Neural cell (in vitro differentiated cells): ENCODE results near the gene RNF145. TPM values are rescaled to one million over a fixed set of nuclear protein-coding genes. Genes with fewer than 3 reads are reported as not detected.

Source experiments
- H2AFZ ChIP-seq: fragments of 200-600, 300-800 bp; sonication (generic), shearing (Covaris generic); 2 replicates; pipeline ENCODE4 v1.6.0; 2014; ENCODE audit warnings: low read depth, mild to moderate bottlenecking, antibody characterized with exemption, low read length, moderate library complexity
- H3F3A ChIP-seq: fragments of 200-600 bp; shearing (Covaris generic); 2 replicates; pipeline ENCODE4 v1.6.1; 2016; ENCODE audit warnings: mild to moderate bottlenecking, moderate library complexity, mixed read lengths, antibody characterized with exemption, low read length; ENCODE audit not compliant: insufficient read depth, poor library complexity, severe bottlenecking
- H3K27ac ChIP-seq: fragments of 200-600, 300-800 bp; sonication (generic), shearing (Covaris generic); 2 replicates; pipeline ENCODE4 v1.5.1; 2014; ENCODE audit warnings: mild to moderate bottlenecking, low read length, moderate library complexity
- H3K27me3 ChIP-seq: fragments of 300-800, 200-600 bp; sonication (generic), shearing (Covaris generic); 2 replicates; pipeline ENCODE4 v1.6.0; 2014; ENCODE audit warnings: mild to moderate bottlenecking, low read depth, low read length, moderate library complexity; ENCODE audit not compliant: insufficient read depth
- H3K36me3 ChIP-seq: fragments of 300-800, 200-600 bp; sonication (generic), shearing (Covaris generic); 2 replicates; pipeline ENCODE4 v1.5.1; 2014; ENCODE audit warnings: mild to moderate bottlenecking, antibody characterized with exemption, low read length, moderate library complexity; ENCODE audit not compliant: insufficient read depth
- H3K4me2 ChIP-seq: fragments of 300-800, 200-600 bp; sonication (generic), shearing (Covaris generic); 2 replicates; pipeline ENCODE4 v1.6.0; 2014; ENCODE audit warnings: mild to moderate bottlenecking, low read length
- H3K4me3 ChIP-seq: fragments of 300-800, 200-600 bp; sonication (generic), shearing (Covaris generic); 2 replicates; pipeline ENCODE4 v1.5.1; 2014; ENCODE audit warnings: mild to moderate bottlenecking, low read length, moderate library complexity
- H3K79me2 ChIP-seq: fragments of 200-600 bp; shearing (Covaris generic); replicated peaks from 2 replicates; pipeline ENCODE4 v1.6.0; 2014; ENCODE audit warnings: mild to moderate bottlenecking, low read length, moderate library complexity; ENCODE audit not compliant: insufficient read depth
- H3K9ac ChIP-seq: fragments of 300-800, 200-600 bp; sonication (generic), shearing (Covaris generic); 2 replicates; pipeline ENCODE4 v1.6.1; 2016; ENCODE audit warnings: mild to moderate bottlenecking, low read length, mixed read lengths
- H3K9me2 ChIP-seq: fragments of 200-600 bp; shearing (Covaris generic); 2 replicates; pipeline ENCODE4 v1.6.1; 2016; ENCODE audit warnings: mild to moderate bottlenecking, low read length, mixed read lengths; ENCODE audit not compliant: insufficient read depth
- H3K9me3 ChIP-seq: fragments of 200-600, 300-800 bp; sonication (generic), shearing (Covaris generic); 2 replicates; pipeline ENCODE4 v1.6.1; 2016; ENCODE audit warnings: mild to moderate bottlenecking, mixed run types, low read length, moderate library complexity, mixed read lengths
- H4K20me1 ChIP-seq: fragments of 200-600 bp; shearing (Covaris generic); 2 replicates; pipeline ENCODE4 v1.6.1; 2016; ENCODE audit warnings: mild to moderate bottlenecking, mixed run types; ENCODE audit not compliant: insufficient read depth
- EP300 ChIP-seq: fragments of 450-650 bp; conservative IDR thresholded peaks from 2 replicates; pipeline ENCODE4 v1.6.1; 2014; ENCODE audit warnings: antibody characterized with exemption, mild to moderate bottlenecking, moderate library complexity; ENCODE audit not compliant: poor library complexity, severe bottlenecking
- EZH2 ChIP-seq: fragments of 200-600, 300-800 bp; shearing (Covaris generic), sonication (generic); IDR thresholded peaks from 2 replicates; pipeline ENCODE4 v1.6.1; 2014; ENCODE audit warnings: antibody characterized with exemption, low read length, borderline replicate concordance, mild to moderate bottlenecking; ENCODE audit not compliant: insufficient read depth, poor library complexity, severe bottlenecking
- MXI1 ChIP-seq: fragments of 450-650 bp; conservative IDR thresholded peaks from 2 replicates; pipeline ENCODE4 v1.6.1; 2014; ENCODE audit warnings: antibody characterized with exemption, mild to moderate bottlenecking; ENCODE audit not compliant: poor library complexity, severe bottlenecking
- POLR2AphosphoS5 ChIP-seq: IDR thresholded peaks from 2 replicates; pipeline ENCODE4 v1.6.1; 2012
- RAD21 ChIP-seq: fragments of 450-650 bp; conservative IDR thresholded peaks from 2 replicates; pipeline ENCODE4 v1.6.1; 2014; ENCODE audit warnings: antibody characterized with exemption, mild to moderate bottlenecking, moderate library complexity
- SMC3 ChIP-seq: fragments of 450-650 bp; conservative IDR thresholded peaks from 2 replicates; pipeline ENCODE4 v1.6.1; 2014; ENCODE audit warnings: antibody characterized with exemption, mild to moderate bottlenecking, moderate library complexity; ENCODE audit not compliant: poor library complexity
- TAF1 ChIP-seq: IDR thresholded peaks from 2 replicates; pipeline ENCODE4 v1.6.1; 2012; ENCODE audit warnings: low read depth
- polyA plus RNA-seq: library from polyadenylated mRNA; depleted of rRNA; stranded (reverse); fragments of >200 nt; gene quantifications from 2 replicates; pipeline ENCODE4 v1.2.3, GENCODE V29; 2014
- TF ChIP-seq, protein P1 (sequence below): IDR thresholded peaks from 2 replicates; pipeline ENCODE4 v1.6.1; 2012; ENCODE audit warnings: borderline replicate concordance
- TF ChIP-seq, protein P2 (sequence below): fragments of 450-650 bp; IDR thresholded peaks from 2 replicates; pipeline ENCODE4 v1.5.1; 2014; ENCODE audit warnings: antibody characterized with exemption, mild to moderate bottlenecking, moderate library complexity; ENCODE audit not compliant: poor library complexity, severe bottlenecking

The RNF145 gene
- polyA plus RNA-seq, 1 donor from 2014 or later = 52.4 TPM

DNA sequence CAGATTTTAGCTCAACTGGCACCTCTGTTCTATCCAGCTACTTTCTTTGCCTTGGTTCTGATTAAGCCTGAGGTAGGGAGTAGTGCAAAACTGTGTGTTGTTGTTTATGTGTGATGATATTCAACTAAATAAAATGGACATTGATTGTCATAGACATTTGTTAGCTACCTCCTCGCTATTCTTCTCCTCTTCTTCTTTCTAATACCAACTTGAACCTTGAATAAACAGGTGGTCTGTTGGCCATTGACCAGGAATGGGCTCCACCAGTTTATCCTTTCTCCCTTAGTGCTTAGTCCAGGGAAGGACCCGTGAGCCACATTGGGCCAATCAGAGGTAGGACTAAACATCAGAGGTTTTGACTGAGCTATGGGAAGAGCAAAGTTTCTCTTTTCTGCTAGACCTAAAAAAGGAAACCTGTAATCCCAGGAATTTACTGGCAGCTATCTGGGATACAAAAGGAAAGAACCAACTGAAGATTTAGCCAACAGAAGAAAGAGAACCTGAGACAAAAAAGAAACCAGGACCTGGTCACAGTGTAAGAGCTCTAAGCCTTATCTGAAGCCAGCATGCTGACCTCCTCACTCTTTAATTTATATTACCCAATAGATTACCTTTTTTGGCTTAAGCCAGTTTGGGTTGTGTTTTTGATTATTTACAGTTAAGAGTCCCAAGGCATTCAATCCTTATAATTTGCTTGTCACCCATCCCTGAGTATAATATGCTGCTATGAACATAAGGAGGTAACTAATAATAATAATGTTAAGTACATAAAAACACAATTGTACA lies 5.3 kb upstream of the RNF145 start:
- H3K9me2 ChIP-seq = no peaks in the 10 kb centered on the region
- H3K36me3 ChIP-seq = no peaks in the 10 kb centered on the region
- no peak overlapping the region for H3K4me3 ChIP-seq
- H3F3A ChIP-seq = no peaks in the 10 kb centered on the region
- H2AFZ ChIP-seq = no peak overlapping the region
- no peak overlapping the region for H3K9ac ChIP-seq
- no peaks in the 10 kb centered on the region for H3K9me3 ChIP-seq
- H3K27ac ChIP-seq = no peak overlapping the region
- no peaks in the 10 kb centered on the region for H3K79me2 ChIP-seq
- TF ChIP-seq TAF1 (no peak), MXI1 (no peak), EP300 (no peak), EZH2 (no peak), POLR2AphosphoS5 (no peak), SMC3 (no peak), RAD21 (no peak)
- TF ChIP-seq, protein P1, sequence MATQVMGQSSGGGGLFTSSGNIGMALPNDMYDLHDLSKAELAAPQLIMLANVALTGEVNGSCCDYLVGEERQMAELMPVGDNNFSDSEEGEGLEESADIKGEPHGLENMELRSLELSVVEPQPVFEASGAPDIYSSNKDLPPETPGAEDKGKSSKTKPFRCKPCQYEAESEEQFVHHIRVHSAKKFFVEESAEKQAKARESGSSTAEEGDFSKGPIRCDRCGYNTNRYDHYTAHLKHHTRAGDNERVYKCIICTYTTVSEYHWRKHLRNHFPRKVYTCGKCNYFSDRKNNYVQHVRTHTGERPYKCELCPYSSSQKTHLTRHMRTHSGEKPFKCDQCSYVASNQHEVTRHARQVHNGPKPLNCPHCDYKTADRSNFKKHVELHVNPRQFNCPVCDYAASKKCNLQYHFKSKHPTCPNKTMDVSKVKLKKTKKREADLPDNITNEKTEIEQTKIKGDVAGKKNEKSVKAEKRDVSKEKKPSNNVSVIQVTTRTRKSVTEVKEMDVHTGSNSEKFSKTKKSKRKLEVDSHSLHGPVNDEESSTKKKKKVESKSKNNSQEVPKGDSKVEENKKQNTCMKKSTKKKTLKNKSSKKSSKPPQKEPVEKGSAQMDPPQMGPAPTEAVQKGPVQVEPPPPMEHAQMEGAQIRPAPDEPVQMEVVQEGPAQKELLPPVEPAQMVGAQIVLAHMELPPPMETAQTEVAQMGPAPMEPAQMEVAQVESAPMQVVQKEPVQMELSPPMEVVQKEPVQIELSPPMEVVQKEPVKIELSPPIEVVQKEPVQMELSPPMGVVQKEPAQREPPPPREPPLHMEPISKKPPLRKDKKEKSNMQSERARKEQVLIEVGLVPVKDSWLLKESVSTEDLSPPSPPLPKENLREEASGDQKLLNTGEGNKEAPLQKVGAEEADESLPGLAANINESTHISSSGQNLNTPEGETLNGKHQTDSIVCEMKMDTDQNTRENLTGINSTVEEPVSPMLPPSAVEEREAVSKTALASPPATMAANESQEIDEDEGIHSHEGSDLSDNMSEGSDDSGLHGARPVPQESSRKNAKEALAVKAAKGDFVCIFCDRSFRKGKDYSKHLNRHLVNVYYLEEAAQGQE = no peak
- TF ChIP-seq, protein P2, sequence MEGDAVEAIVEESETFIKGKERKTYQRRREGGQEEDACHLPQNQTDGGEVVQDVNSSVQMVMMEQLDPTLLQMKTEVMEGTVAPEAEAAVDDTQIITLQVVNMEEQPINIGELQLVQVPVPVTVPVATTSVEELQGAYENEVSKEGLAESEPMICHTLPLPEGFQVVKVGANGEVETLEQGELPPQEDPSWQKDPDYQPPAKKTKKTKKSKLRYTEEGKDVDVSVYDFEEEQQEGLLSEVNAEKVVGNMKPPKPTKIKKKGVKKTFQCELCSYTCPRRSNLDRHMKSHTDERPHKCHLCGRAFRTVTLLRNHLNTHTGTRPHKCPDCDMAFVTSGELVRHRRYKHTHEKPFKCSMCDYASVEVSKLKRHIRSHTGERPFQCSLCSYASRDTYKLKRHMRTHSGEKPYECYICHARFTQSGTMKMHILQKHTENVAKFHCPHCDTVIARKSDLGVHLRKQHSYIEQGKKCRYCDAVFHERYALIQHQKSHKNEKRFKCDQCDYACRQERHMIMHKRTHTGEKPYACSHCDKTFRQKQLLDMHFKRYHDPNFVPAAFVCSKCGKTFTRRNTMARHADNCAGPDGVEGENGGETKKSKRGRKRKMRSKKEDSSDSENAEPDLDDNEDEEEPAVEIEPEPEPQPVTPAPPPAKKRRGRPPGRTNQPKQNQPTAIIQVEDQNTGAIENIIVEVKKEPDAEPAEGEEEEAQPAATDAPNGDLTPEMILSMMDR = no peak
- no peaks in the 10 kb centered on the region for H4K20me1 ChIP-seq
- no peaks in the 10 kb centered on the region for H3K27me3 ChIP-seq
- H3K4me2 ChIP-seq = no peak overlapping the region

DNA sequence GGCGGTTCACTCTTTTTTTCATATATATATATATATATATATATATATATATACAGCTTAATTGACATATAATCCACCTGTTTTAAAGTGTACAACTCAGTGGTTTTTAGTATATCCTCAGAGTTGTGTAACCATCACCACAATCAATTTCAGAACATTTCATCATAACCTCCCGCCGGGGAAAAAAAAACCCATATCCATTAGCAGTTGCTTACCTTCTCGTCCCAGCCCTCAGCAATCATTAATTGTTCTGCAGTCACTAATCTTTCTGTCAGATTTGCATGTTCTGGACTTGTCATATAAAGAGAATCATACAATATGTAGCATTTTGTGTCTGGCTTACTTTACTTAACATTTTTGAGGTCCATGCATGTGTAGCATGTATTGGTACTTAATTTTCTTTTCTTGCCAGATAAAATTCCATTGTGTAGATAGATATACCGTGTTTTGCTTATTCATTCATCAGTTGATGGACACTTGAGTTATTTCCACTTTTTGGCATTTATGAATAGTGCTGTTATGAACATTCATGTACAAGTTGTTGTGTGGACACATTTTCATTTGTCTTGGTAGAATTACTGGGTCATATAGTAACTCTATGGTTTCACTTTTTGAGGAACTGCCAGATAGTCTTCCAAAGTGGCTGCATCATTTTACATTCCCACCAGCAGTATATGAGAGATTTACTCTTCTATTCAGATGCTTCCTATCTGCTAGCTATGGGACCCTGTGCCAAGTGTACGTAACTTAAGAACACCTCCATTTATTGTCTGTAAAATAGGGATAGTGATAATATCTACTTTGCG lies 3.5 kb upstream of the RNF145 start:
- TF ChIP-seq SMC3 (no peak), RAD21 (no peak), EZH2 (no peak), EP300 (no peak), MXI1 (no peak), POLR2AphosphoS5 (no peak), TAF1 (no peak)
- TF ChIP-seq, protein P1 = no peak
- TF ChIP-seq, protein P2 = no peak
- Histone ChIP-seq H3K27me3 (no peaks in the 10 kb centered on the region), H3F3A (no peaks in the 10 kb centered on the region), H3K4me2 (no peak overlapping the region), H4K20me1 (no peaks in the 10 kb centered on the region), H3K9me2 (no peaks in the 10 kb centered on the region), H3K9me3 (no peaks in the 10 kb centered on the region), H3K27ac (no peak overlapping the region), H3K4me3 (no peak overlapping the region), H3K79me2 (no peaks in the 10 kb centered on the region), H2AFZ (no peak overlapping the region), H3K9ac (no peak overlapping the region), H3K36me3 (no peaks in the 10 kb centered on the region)
